ENCODE measurements around the gene LRMDA.
"Not testable (repeated sequence)": the region's sequence is repeated elsewhere in the genome, so short reads cannot be mapped to it uniquely, and the experiment has no call there.

LRMDA gene

GRCh38 chr10:75738924-75739323, 307.5 kb downstream of the LRMDA start:
- H3K4me3 ChIP-seq (ENCODE audit: low read depth, low read length) = no peak overlapping the region
- no peaks in the 10 kb centered on the region for H3K9me3 ChIP-seq (ENCODE audit: control insufficient read depth, insufficient read depth, low read length)
- H3K36me3 ChIP-seq (ENCODE audit: control insufficient read depth, insufficient read depth, low read length) = no peaks in the 10 kb centered on the region
- H3K4me1 ChIP-seq (ENCODE audit: control insufficient read depth, insufficient read depth, low read length) = no peaks in the 10 kb centered on the region
- H3K9ac ChIP-seq (ENCODE audit: low read depth, low read length) = no peak overlapping the region
- no peak overlapping the region for H3K27ac ChIP-seq (ENCODE audit: low read depth, low read length)
- H3K27me3 ChIP-seq (ENCODE audit: control insufficient read depth, insufficient read depth, low read length) = no peaks in the 10 kb centered on the region

GRCh38 chr10:75739414-75740143, 308.2 kb downstream of the LRMDA start:
- Histone ChIP-seq H3K4me3 (ENCODE audit: low read depth, low read length) (no peak overlapping the region), H3K36me3 (ENCODE audit: control insufficient read depth, insufficient read depth, low read length) (no peaks in the 10 kb centered on the region), H3K27me3 (ENCODE audit: control insufficient read depth, insufficient read depth, low read length) (no peaks in the 10 kb centered on the region), H3K4me1 (ENCODE audit: control insufficient read depth, insufficient read depth, low read length) (no peaks in the 10 kb centered on the region), H3K27ac (ENCODE audit: low read depth, low read length) (no peak overlapping the region), H3K9me3 (ENCODE audit: control insufficient read depth, insufficient read depth, low read length) (no peaks in the 10 kb centered on the region), H3K9ac (ENCODE audit: low read depth, low read length) (no peak overlapping the region)

- H3K36me3 ChIP-seq (ENCODE audit: control insufficient read depth, insufficient read depth, low read length) = no peaks in the 10 kb centered on the region
- no peak overlapping the region for H3K9ac ChIP-seq (ENCODE audit: low read depth, low read length)
- no peak overlapping the region for H3K27ac ChIP-seq (ENCODE audit: low read depth, low read length)
- no peaks in the 10 kb centered on the region for H3K27me3 ChIP-seq (ENCODE audit: control insufficient read depth, insufficient read depth, low read length)
- H3K9me3 ChIP-seq (ENCODE audit: control insufficient read depth, insufficient read depth, low read length) = no peaks in the 10 kb centered on the region
- H3K4me1 ChIP-seq (ENCODE audit: control insufficient read depth, insufficient read depth, low read length) = no peaks in the 10 kb centered on the region
- no peak overlapping the region for H3K4me3 ChIP-seq (ENCODE audit: low read depth, low read length)
Measured at GRCh38 chr10:75740541-75740940, 309.1 kb downstream of the LRMDA start.

- H3K27me3 ChIP-seq (ENCODE audit: control insufficient read depth, insufficient read depth, low read length) = no peaks in the 10 kb centered on the region
- no peaks in the 10 kb centered on the region for H3K4me1 ChIP-seq (ENCODE audit: control insufficient read depth, insufficient read depth, low read length)
- no peaks in the 10 kb centered on the region for H3K36me3 ChIP-seq (ENCODE audit: control insufficient read depth, insufficient read depth, low read length)
Measured at GRCh38 chr10:75742355-75742754, 310.9 kb downstream of the LRMDA start.

GRCh38 chr10:75743291-75743778, 311.9 kb downstream of the LRMDA start:
- Histone ChIP-seq H3K9me3 (ENCODE audit: control insufficient read depth, insufficient read depth, low read length) (no peaks in the 10 kb centered on the region), H3K27ac (ENCODE audit: low read depth, low read length) (no peak overlapping the region), H3K36me3 (ENCODE audit: control insufficient read depth, insufficient read depth, low read length) (no peaks in the 10 kb centered on the region), H3K4me1 (ENCODE audit: control insufficient read depth, insufficient read depth, low read length) (no peaks in the 10 kb centered on the region), H3K27me3 (ENCODE audit: control insufficient read depth, insufficient read depth, low read length) (no peaks in the 10 kb centered on the region), H3K4me3 (ENCODE audit: low read depth, low read length) (no peak overlapping the region), H3K9ac (ENCODE audit: low read depth, low read length) (no peak overlapping the region)

More at GRCh38 chr10:75742355-75742754, 310.9 kb downstream of the LRMDA start:
- no peaks in the 10 kb centered on the region for H3K9me3 ChIP-seq (ENCODE audit: control insufficient read depth, insufficient read depth, low read length)
- no peak overlapping the region for H3K27ac ChIP-seq (ENCODE audit: low read depth, low read length)
- H3K4me3 ChIP-seq (ENCODE audit: low read depth, low read length) = no peak overlapping the region
- no peak overlapping the region for H3K9ac ChIP-seq (ENCODE audit: low read depth, low read length)

- no peaks in the 10 kb centered on the region for H3K36me3 ChIP-seq (ENCODE audit: control insufficient read depth, insufficient read depth, low read length)
- H3K27ac ChIP-seq (ENCODE audit: low read depth, low read length) = no peak overlapping the region
- no peaks in the 10 kb centered on the region for H3K27me3 ChIP-seq (ENCODE audit: control insufficient read depth, insufficient read depth, low read length)
- H3K4me3 ChIP-seq (ENCODE audit: low read depth, low read length) = no peak overlapping the region
- H3K4me1 ChIP-seq (ENCODE audit: control insufficient read depth, insufficient read depth, low read length) = no peaks in the 10 kb centered on the region
- no peak overlapping the region for H3K9ac ChIP-seq (ENCODE audit: low read depth, low read length)
- H3K9me3 ChIP-seq (ENCODE audit: control insufficient read depth, insufficient read depth, low read length) = no peaks in the 10 kb centered on the region
Measured at GRCh38 chr10:75744261-75744660, 312.8 kb downstream of the LRMDA start.

- Histone ChIP-seq H3K9me3 (ENCODE audit: control insufficient read depth, insufficient read depth, low read length) (no peaks in the 10 kb centered on the region), H3K27ac (ENCODE audit: low read depth, low read length) (no peak overlapping the region), H3K9ac (ENCODE audit: low read depth, low read length) (no peak overlapping the region), H3K36me3 (ENCODE audit: control insufficient read depth, insufficient read depth, low read length) (no peaks in the 10 kb centered on the region), H3K4me3 (ENCODE audit: low read depth, low read length) (no peak overlapping the region), H3K27me3 (ENCODE audit: control insufficient read depth, insufficient read depth, low read length) (no peaks in the 10 kb centered on the region), H3K4me1 (ENCODE audit: control insufficient read depth, insufficient read depth, low read length) (no peaks in the 10 kb centered on the region)
Measured at GRCh38 chr10:75746356-75746755, 314.9 kb downstream of the LRMDA start.

GRCh38 chr10:75750093-75750875, 318.9 kb downstream of the LRMDA start:
- not testable (repeated sequence) for H3K4me3 ChIP-seq (ENCODE audit: low read depth, low read length); H3K4me1 ChIP-seq (ENCODE audit: control insufficient read depth, insufficient read depth, low read length); H3K9ac ChIP-seq (ENCODE audit: low read depth, low read length); H3K27ac ChIP-seq (ENCODE audit: low read depth, low read length); H3K27me3 ChIP-seq (ENCODE audit: control insufficient read depth, insufficient read depth, low read length); H3K36me3 ChIP-seq (ENCODE audit: control insufficient read depth, insufficient read depth, low read length); H3K9me3 ChIP-seq (ENCODE audit: control insufficient read depth, insufficient read depth, low read length)

- H3K4me3 ChIP-seq (ENCODE audit: low read depth, low read length) = no peak overlapping the region
- no peaks in the 10 kb centered on the region for H3K36me3 ChIP-seq (ENCODE audit: control insufficient read depth, insufficient read depth, low read length)
Measured at GRCh38 chr10:75751232-75751631, 319.8 kb downstream of the LRMDA start.

GRCh38 chr10:75753621-75754020, 322.2 kb downstream of the LRMDA start:
- H3K4me3 ChIP-seq (ENCODE audit: low read depth, low read length) = no peak overlapping the region
- H3K27ac ChIP-seq (ENCODE audit: low read depth, low read length) = no peak overlapping the region
- no peaks in the 10 kb centered on the region for H3K9me3 ChIP-seq (ENCODE audit: control insufficient read depth, insufficient read depth, low read length)
- H3K4me1 ChIP-seq (ENCODE audit: control insufficient read depth, insufficient read depth, low read length) = no peaks in the 10 kb centered on the region; the same call in 1 of the 2 replicates
- H3K27me3 ChIP-seq (ENCODE audit: control insufficient read depth, insufficient read depth, low read length) = no peaks in the 10 kb centered on the region; the same call in 1 of the 2 replicates
- H3K36me3 ChIP-seq (ENCODE audit: control insufficient read depth, insufficient read depth, low read length) = no peaks in the 10 kb centered on the region
- H3K9ac ChIP-seq (ENCODE audit: low read depth, low read length) = no peak overlapping the region

More at GRCh38 chr10:75751232-75751631, 319.8 kb downstream of the LRMDA start:
- H3K9ac ChIP-seq (ENCODE audit: low read depth, low read length) = no peak overlapping the region
- H3K4me1 ChIP-seq (ENCODE audit: control insufficient read depth, insufficient read depth, low read length) = no peaks in the 10 kb centered on the region
- H3K9me3 ChIP-seq (ENCODE audit: control insufficient read depth, insufficient read depth, low read length) = no peaks in the 10 kb centered on the region
- H3K27me3 ChIP-seq (ENCODE audit: control insufficient read depth, insufficient read depth, low read length) = no peaks in the 10 kb centered on the region; the same call in 1 of the 2 replicates
- H3K27ac ChIP-seq (ENCODE audit: low read depth, low read length) = no peak overlapping the region

Measured in HUES48 (cell line).